ENCODE results near the gene YAE1. TPM values are rescaled to one million over a fixed set of nuclear protein-coding genes. Genes with fewer than 3 reads are reported as not detected.
A peak's percentile ranks its signal among the peaks of the same experiment; 100 is the strongest.

Gene YAE1
- total and polyA plus RNA-seq, 2 of the 13 experiments (the other 11 are each of a cell fraction or from before 2014, with no cell fraction given): 18.7 to 28.3 TPM

DNA sequence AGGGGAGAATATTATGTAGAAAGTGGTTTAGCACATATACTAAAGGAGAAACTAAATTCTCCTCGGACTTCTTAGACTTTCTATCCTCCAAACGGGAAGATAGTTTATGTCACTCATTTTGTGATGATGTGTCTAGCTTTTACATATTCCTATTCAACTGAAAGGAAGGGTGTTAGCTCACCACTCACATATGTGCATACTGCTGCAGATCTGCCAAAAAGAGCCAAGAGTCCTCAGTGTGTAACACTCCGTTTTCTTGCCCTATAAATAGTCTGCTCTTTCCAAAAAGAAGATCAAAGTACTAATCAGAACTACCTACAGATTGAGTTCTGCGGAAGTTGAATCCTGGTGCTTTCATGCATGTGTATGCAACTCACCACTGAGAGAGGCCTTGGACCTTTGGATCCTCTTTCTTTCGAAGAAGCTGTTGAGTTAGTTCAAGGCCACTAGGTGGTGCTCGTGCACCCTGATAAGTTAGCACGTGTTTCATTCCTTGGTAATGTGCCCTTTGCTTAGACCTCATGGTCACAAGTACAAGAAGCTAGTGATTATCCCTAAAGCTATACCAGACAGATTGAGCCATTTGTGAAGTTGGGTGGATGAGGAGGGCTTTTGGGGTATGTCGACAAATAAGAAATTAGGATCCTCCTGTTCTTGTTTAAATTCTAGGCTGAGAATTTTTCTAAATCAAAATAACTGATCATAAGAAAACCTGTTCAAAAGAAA is 14.1 kb downstream of the YAE1 start (continued):
- TF ChIP-seq ZNF646 (CRISPR knock-in tag; IDR thresholded peaks at IDR 0.05): no peak
- TF ChIP-seq ZMYM4 (CRISPR knock-in tag; IDR thresholded peaks at IDR 0.05): peak; percentile 66
- no peak for TF ChIP-seq BATF2 (CRISPR knock-in tag; IDR thresholded peaks at IDR 0.05)
- TF ChIP-seq XRCC5 (optimal IDR thresholded peaks at IDR 0.05; ENCODE audit: low read length): peak; percentile 24
- TF ChIP-seq TAF1 (CRISPR knock-in tag; IDR thresholded peaks at IDR 0.05): no peak
- TF ChIP-seq ZNF501 (CRISPR knock-in tag; IDR thresholded peaks at IDR 0.05): no peak
- TF ChIP-seq AGO1 (IDR thresholded peaks at IDR 0.05; ENCODE audit: low read depth, low read length, poor library complexity, severe bottlenecking): no peak
- TF ChIP-seq SMAD3 (CRISPR knock-in tag; IDR thresholded peaks at IDR 0.05): 0 out of 2 replicates have a peak, but pooled peaks have one; percentile 25
- TF ChIP-seq YEATS2 (CRISPR knock-in tag; IDR thresholded peaks at IDR 0.05; ENCODE audit: borderline replicate concordance): 0 out of 2 replicates have a peak, but pooled peaks have one; percentile 44
- TF ChIP-seq PLSCR1 (CRISPR knock-in tag; IDR thresholded peaks at IDR 0.05; ENCODE audit: borderline replicate concordance): no peak
- TF ChIP-seq BCL6 (CRISPR knock-in tag; IDR thresholded peaks at IDR 0.05): peak; percentile 86
- no peak for TF ChIP-seq MBNL3 (CRISPR knock-in tag; conservative IDR thresholded peaks at IDR 0.05)
- peak; percentile 85 for TF ChIP-seq DMAP1 (CRISPR knock-in tag; IDR thresholded peaks at IDR 0.05)
- peak; percentile 65; the same call in 1 of the 2 replicates for TF ChIP-seq HNF4G (IDR thresholded peaks at IDR 0.05; ENCODE audit: borderline replicate concordance, low read depth, low read length)
- TF ChIP-seq HNF4G (CRISPR knock-in tag; IDR thresholded peaks at IDR 0.05; ENCODE audit: borderline replicate concordance, low read depth): peak; percentile 39; the same call in 1 of the 2 replicates
- TF ChIP-seq SSRP1 (CRISPR knock-in tag; IDR thresholded peaks at IDR 0.05): 0 out of 2 replicates have a peak, but pooled peaks have one; percentile 73
- TF ChIP-seq NR3C1 (CRISPR knock-in tag; IDR thresholded peaks at IDR 0.05): no peak
- TF ChIP-seq, protein P1, sequence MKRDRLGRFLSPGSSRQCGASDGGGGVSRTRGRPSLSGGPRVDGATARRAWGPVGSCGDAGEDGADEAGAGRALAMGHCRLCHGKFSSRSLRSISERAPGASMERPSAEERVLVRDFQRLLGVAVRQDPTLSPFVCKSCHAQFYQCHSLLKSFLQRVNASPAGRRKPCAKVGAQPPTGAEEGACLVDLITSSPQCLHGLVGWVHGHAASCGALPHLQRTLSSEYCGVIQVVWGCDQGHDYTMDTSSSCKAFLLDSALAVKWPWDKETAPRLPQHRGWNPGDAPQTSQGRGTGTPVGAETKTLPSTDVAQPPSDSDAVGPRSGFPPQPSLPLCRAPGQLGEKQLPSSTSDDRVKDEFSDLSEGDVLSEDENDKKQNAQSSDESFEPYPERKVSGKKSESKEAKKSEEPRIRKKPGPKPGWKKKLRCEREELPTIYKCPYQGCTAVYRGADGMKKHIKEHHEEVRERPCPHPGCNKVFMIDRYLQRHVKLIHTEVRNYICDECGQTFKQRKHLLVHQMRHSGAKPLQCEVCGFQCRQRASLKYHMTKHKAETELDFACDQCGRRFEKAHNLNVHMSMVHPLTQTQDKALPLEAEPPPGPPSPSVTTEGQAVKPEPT (CRISPR knock-in tag; IDR thresholded peaks at IDR 0.05; ENCODE audit: low read depth): no peak
- peak; percentile 45; the same call in 1 of the 2 replicates for TF ChIP-seq THAP11 (CRISPR knock-in tag; IDR thresholded peaks at IDR 0.05)
- peak; percentile 36; the same call in 1 of the 2 replicates for TF ChIP-seq SPEN (CRISPR knock-in tag; IDR thresholded peaks at IDR 0.05; ENCODE audit: low read depth)
- TF ChIP-seq ZNF432 (CRISPR knock-in tag; IDR thresholded peaks at IDR 0.05; ENCODE audit: borderline replicate concordance): no peak

Data from HepG2 (cell line).